Measurements from ENCODE around the gene SLC25A51. TPM values are rescaled to one million over a fixed set of nuclear protein-coding genes. Genes with fewer than 3 reads are reported as not detected.

Gene SLC25A51
- 10 to 100 TPM; 20.2 to 37.8 (median 30.2) TPM for total RNA-seq
- polyA plus RNA-seq, result 10 to 100 TPM; 10.8 to 11.6 TPM
- 12.4 reads per million, percentile 40 among the genes with 10 or more reads in this experiment for total RNA-seq

GRCh38 chr9:37903647-37904444 lies at the start of gene SLC25A51:
TSS of gene SLC25A51 (minus strand) at chr9:37904127. CDS start at chr9:37888550, 15,577 bp downstream.
- Mint-ChIP-seq H3K36me3 (peaks cover 0 to 4% (median 0%) of the 10 kb centered on the region in 5 donors), H3K4me3 (peak within 1 kb of the TSS; percentile 88 to 96 (median 90)), H3K4me1 (peaks cover 16 to 41% (median 30%) of the 10 kb centered on the region in 7 donors), H3K27me3 (peaks cover 0 to 4% (median 0%) of the 10 kb centered on the region in 5 donors), H3K9me3 (no peaks in the 10 kb centered on the region), H3K27ac (peak within 1 kb of the TSS; percentile 90 to 97 (median 94))
- H3K27ac ChIP-seq (ENCODE audit: low read depth, low read length), result peak within 1 kb of the TSS; percentile 71
- peaks cover 20 to 22% of the 10 kb centered on the region in 2 donors for H3K4me1 ChIP-seq (ENCODE audit: control insufficient read depth in 2 of 2, insufficient read depth in 2 of 2, low read length in 2 of 2)
- no peaks in the 10 kb centered on the region for H3K9me3 ChIP-seq (ENCODE audit: control insufficient read depth in 2 of 3, low read length in 3 of 3)
- H3K27me3 ChIP-seq (ENCODE audit: control insufficient read depth in 2 of 2, insufficient read depth in 2 of 2, low read length in 2 of 2), result no peaks in the 10 kb centered on the region
- peak; percentile 89 to 99 (median 95) for DNase-seq
- CTCF ChIA-PET, result interaction anchor here (0.9 to 1.0 kb wide), 3 partner anchors 10 to 1741 kb away, joined by 4 read pairs; no protein-coding TSS in a partner anchor
- intact Hi-C loops (cut with micrococcal nuclease), result loop anchor here (1.0 to 5.0 kb wide), 10 partner anchors 103 to 489 kb away; partner anchors contain the start of genes ALDH1B1 (in 1 of the 2), DCAF10 (in 1 of the 2), EXOSC3 (in 1 of the 2) and FBXO10 (in 1 of the 2)
- POLR2A ChIA-PET, result interaction anchor here (0.7 to 1.9 kb wide), 3 partner anchors 119 to 165 kb away, joined by 3 to 6 read pairs (median 3); partner anchors contain the start of genes EXOSC3 and SHB
- peaks cover 0 to 12% (median 5%) of the 10 kb centered on the region in 3 experiments for H3K36me3 ChIP-seq (ENCODE audit: control insufficient read depth in 2 of 3, insufficient read depth in 3 of 3, low read length in 3 of 3)
- ATAC-seq, result peak; percentile 93
- peak within 1 kb of the TSS; percentile 69 for H3K4me3 ChIP-seq (ENCODE audit: low read length)

- POLR2A ChIA-PET, result no interaction called here
- ATAC-seq, result no peak
- peaks cover 0 to 11% (median 0%) of the 10 kb centered on the region in 5 donors for H3K36me3 Mint-ChIP-seq
- Histone ChIP-seq H3K27ac (ENCODE audit: low read depth, low read length) (no peak overlapping the region), H3K4me1 (ENCODE audit: control insufficient read depth in 2 of 2, insufficient read depth in 2 of 2, low read length in 2 of 2) (no peaks in the 10 kb centered on the region), H3K9me3 (ENCODE audit: control insufficient read depth in 2 of 3, low read length in 3 of 3) (no peaks in the 10 kb centered on the region), H3K27me3 (ENCODE audit: control insufficient read depth in 2 of 2, insufficient read depth in 2 of 2, low read length in 2 of 2) (no peaks in the 10 kb centered on the region), H3K36me3 (ENCODE audit: control insufficient read depth in 2 of 3, insufficient read depth in 3 of 3, low read length in 3 of 3) (no peaks in the 10 kb centered on the region), H3K4me3 (ENCODE audit: low read length) (no peak overlapping the region)
- CTCF ChIA-PET, result no interaction called here
- no peaks in the 10 kb centered on the region for H3K27me3 Mint-ChIP-seq
- intact Hi-C loops (cut with micrococcal nuclease), result no loop called here
- H3K9me3 Mint-ChIP-seq, result no peaks in the 10 kb centered on the region
- DNase-seq, result no peak
- peaks cover 0 to 16% (median 0%) of the 10 kb centered on the region in 7 donors for H3K4me1 Mint-ChIP-seq
- no peak overlapping the region for H3K4me3 Mint-ChIP-seq
- no peak overlapping the region for H3K27ac Mint-ChIP-seq
These were observed 49.4 kb upstream of the SLC25A51 start for GRCh38 chr9:37953206-37953774.

- Mint-ChIP-seq H3K36me3 (peaks cover 0 to 11% (median 0%) of the 10 kb centered on the region in 5 donors), H3K27ac (peak overlapping the region in 1 of 9 donors; percentile 2), H3K4me1 (peaks cover 0 to 16% (median 0%) of the 10 kb centered on the region in 7 donors), H3K27me3 (no peaks in the 10 kb centered on the region), H3K4me3 (no peak overlapping the region), H3K9me3 (no peaks in the 10 kb centered on the region)
- ATAC-seq (no peak), DNase-seq (no peak)
- Histone ChIP-seq H3K36me3 (ENCODE audit: control insufficient read depth in 2 of 3, insufficient read depth in 3 of 3, low read length in 3 of 3) (no peaks in the 10 kb centered on the region), H3K27ac (ENCODE audit: low read depth, low read length) (no peak overlapping the region), H3K4me3 (ENCODE audit: low read length) (no peak overlapping the region), H3K9me3 (ENCODE audit: control insufficient read depth in 2 of 3, low read length in 3 of 3) (no peaks in the 10 kb centered on the region), H3K27me3 (ENCODE audit: control insufficient read depth in 2 of 2, insufficient read depth in 2 of 2, low read length in 2 of 2) (no peaks in the 10 kb centered on the region), H3K4me1 (ENCODE audit: control insufficient read depth in 2 of 2, insufficient read depth in 2 of 2, low read length in 2 of 2) (no peaks in the 10 kb centered on the region)
- ChIA-PET POLR2A (no interaction called here), CTCF (no interaction called here)
- intact Hi-C loops (cut with micrococcal nuclease), result no loop called here
These were observed 48.8 kb upstream of the SLC25A51 start for GRCh38 chr9:37952731-37953130.

- DNase-seq, result no peak
- Histone ChIP-seq H3K9me3 (ENCODE audit: control insufficient read depth in 2 of 3, low read length in 3 of 3) (no peaks in the 10 kb centered on the region), H3K4me3 (ENCODE audit: low read length) (no peak overlapping the region), H3K27me3 (ENCODE audit: control insufficient read depth in 2 of 2, insufficient read depth in 2 of 2, low read length in 2 of 2) (no peaks in the 10 kb centered on the region), H3K4me1 (ENCODE audit: control insufficient read depth in 2 of 2, insufficient read depth in 2 of 2, low read length in 2 of 2) (no peaks in the 10 kb centered on the region), H3K36me3 (ENCODE audit: control insufficient read depth in 2 of 3, insufficient read depth in 3 of 3, low read length in 3 of 3) (no peaks in the 10 kb centered on the region), H3K27ac (ENCODE audit: low read depth, low read length) (no peak overlapping the region)
- ChIA-PET POLR2A (no interaction called here), CTCF (no interaction called here)
- Mint-ChIP-seq H3K27me3 (no peaks in the 10 kb centered on the region), H3K4me1 (peaks cover 0 to 16% (median 0%) of the 10 kb centered on the region in 7 donors), H3K9me3 (no peaks in the 10 kb centered on the region), H3K36me3 (peaks cover 0 to 11% (median 0%) of the 10 kb centered on the region in 5 donors), H3K27ac (no peak overlapping the region), H3K4me3 (no peak overlapping the region)
- intact Hi-C loops (cut with micrococcal nuclease), result no loop called here
- no peak for ATAC-seq
These were observed 47.9 kb upstream of the SLC25A51 start for GRCh38 chr9:37951671-37952449.

GRCh38 chr9:37950561-37950960 lies 46.6 kb upstream of the SLC25A51 start:
- Mint-ChIP-seq H3K36me3 (peaks cover 0 to 11% (median 0%) of the 10 kb centered on the region in 5 donors), H3K9me3 (no peaks in the 10 kb centered on the region), H3K27me3 (no peaks in the 10 kb centered on the region), H3K27ac (no peak overlapping the region), H3K4me3 (no peak overlapping the region), H3K4me1 (peaks cover 0 to 16% (median 0%) of the 10 kb centered on the region in 7 donors)
- ChIA-PET CTCF (no interaction called here), POLR2A (no interaction called here)
- H3K27ac ChIP-seq (ENCODE audit: low read depth, low read length), result no peak overlapping the region
- H3K4me1 ChIP-seq (ENCODE audit: control insufficient read depth in 2 of 2, insufficient read depth in 2 of 2, low read length in 2 of 2), result no peaks in the 10 kb centered on the region
- no peaks in the 10 kb centered on the region for H3K9me3 ChIP-seq (ENCODE audit: control insufficient read depth in 2 of 3, low read length in 3 of 3)
- intact Hi-C loops (cut with micrococcal nuclease), result no loop called here
- no peak for DNase-seq
- no peak overlapping the region for H3K4me3 ChIP-seq (ENCODE audit: low read length)
- H3K27me3 ChIP-seq (ENCODE audit: control insufficient read depth in 2 of 2, insufficient read depth in 2 of 2, low read length in 2 of 2), result no peaks in the 10 kb centered on the region
- ATAC-seq, result no peak
- no peaks in the 10 kb centered on the region for H3K36me3 ChIP-seq (ENCODE audit: control insufficient read depth in 2 of 3, insufficient read depth in 3 of 3, low read length in 3 of 3)

- Mint-ChIP-seq H3K9me3 (no peaks in the 10 kb centered on the region), H3K36me3 (peaks cover 0 to 11% (median 0%) of the 10 kb centered on the region in 5 donors), H3K27ac (no peak overlapping the region), H3K4me1 (peaks cover 0 to 12% (median 0%) of the 10 kb centered on the region in 7 donors), H3K27me3 (no peaks in the 10 kb centered on the region), H3K4me3 (no peak overlapping the region)
- POLR2A ChIA-PET, result no interaction called here
- no peaks in the 10 kb centered on the region for H3K36me3 ChIP-seq (ENCODE audit: control insufficient read depth in 2 of 3, insufficient read depth in 3 of 3, low read length in 3 of 3)
- no peaks in the 10 kb centered on the region for H3K27me3 ChIP-seq (ENCODE audit: control insufficient read depth in 2 of 2, insufficient read depth in 2 of 2, low read length in 2 of 2)
- DNase-seq, result no peak
- intact Hi-C loops (cut with micrococcal nuclease), result no loop called here
- H3K27ac ChIP-seq (ENCODE audit: low read depth, low read length), result no peak overlapping the region
- CTCF ChIA-PET, result no interaction called here
- H3K9me3 ChIP-seq (ENCODE audit: control insufficient read depth in 2 of 3, low read length in 3 of 3), result no peaks in the 10 kb centered on the region
- no peak for ATAC-seq
- no peak overlapping the region for H3K4me3 ChIP-seq (ENCODE audit: low read length)
- no peaks in the 10 kb centered on the region for H3K4me1 ChIP-seq (ENCODE audit: control insufficient read depth in 2 of 2, insufficient read depth in 2 of 2, low read length in 2 of 2)
These were observed 45.6 kb upstream of the SLC25A51 start for GRCh38 chr9:37949576-37949975.
